HEK293T (cell line): ENCODE results near the gene LIPH.

Source experiments
- CTCF ChIA-PET: fragments of 350-600 bp; formaldehyde crosslinking; extraction: SDS; loops from one replicate; lab custom pipeline; 2021; ENCODE audit warnings: antibody characterized with exemption, inconsistent platforms; lab: Yijun Ruan, JAX
- POLR2A ChIA-PET: fragments of 350-600 bp; formaldehyde crosslinking; extraction: SDS; loops from one replicate; lab custom pipeline; 2020; ENCODE audit warnings: antibody characterized with exemption, inconsistent platforms; lab: Yijun Ruan, JAX
- DNase-seq: peaks from one replicate; pipeline ENCODE4 v3.0.0; 2012; ENCODE audit warnings: mixed read lengths; ENCODE audit errors: extremely low spot score
- ARNT ChIP-seq: fragments of 450-650 bp; IDR thresholded peaks from 2 replicates; pipeline ENCODE4 v1.6.1; 2017; ENCODE audit warnings: mild to moderate bottlenecking
- BHLHE40 ChIP-seq: fragments of 450-650 bp; IDR thresholded peaks from 2 replicates; pipeline ENCODE4 v1.6.1; 2016; ENCODE audit warnings: mild to moderate bottlenecking, moderate library complexity, borderline replicate concordance
- CTBP1 ChIP-seq: fragments of 450-650 bp; IDR thresholded peaks from 2 replicates; pipeline ENCODE4 v1.6.1; 2016; ENCODE audit warnings: borderline replicate concordance
- ELF4 ChIP-seq: fragments of 450-650 bp; IDR thresholded peaks from 2 replicates; pipeline ENCODE4 v1.6.1; 2017; ENCODE audit warnings: antibody characterized with exemption
- FOXA1 ChIP-seq: fragments of 450-650 bp; IDR thresholded peaks from 2 replicates; pipeline ENCODE4 v1.6.1; 2016; ENCODE audit warnings: mild to moderate bottlenecking
- FOXK2 ChIP-seq: fragments of 450-650 bp; IDR thresholded peaks from 2 replicates; pipeline ENCODE4 v1.6.1; 2016; ENCODE audit warnings: mild to moderate bottlenecking
- FOXM1 ChIP-seq: fragments of 450-650 bp; IDR thresholded peaks from 2 replicates; pipeline ENCODE4 v1.6.1; 2017; ENCODE audit warnings: mild to moderate bottlenecking, borderline replicate concordance
- HDGF ChIP-seq: fragments of 450-650 bp; IDR thresholded peaks from 2 replicates; pipeline ENCODE4 v1.6.1; 2017; ENCODE audit warnings: antibody characterized with exemption, borderline replicate concordance
- L3MBTL2 ChIP-seq: fragments of 450-650 bp; conservative IDR thresholded peaks from 2 replicates; pipeline ENCODE4 v1.6.1; 2016; ENCODE audit warnings: mild to moderate bottlenecking
- LEF1 ChIP-seq: fragments of 450-650 bp; IDR thresholded peaks from 2 replicates; pipeline ENCODE4 v1.6.1; 2017; ENCODE audit warnings: mild to moderate bottlenecking, borderline replicate concordance
- NFRKB ChIP-seq: fragments of 450-650 bp; IDR thresholded peaks from 2 replicates; pipeline ENCODE4 v1.6.1; 2016; ENCODE audit warnings: mild to moderate bottlenecking, moderate library complexity
- PKNOX1 ChIP-seq: fragments of 450-650 bp; IDR thresholded peaks from 2 replicates; pipeline ENCODE4 v1.6.1; 2016
- SP1 ChIP-seq: fragments of 450-650 bp; IDR thresholded peaks from 2 replicates; pipeline ENCODE4 v1.6.1; 2017
- SUZ12 ChIP-seq: fragments of 450-650 bp; IDR thresholded peaks from 2 replicates; pipeline ENCODE4 v1.6.1; 2016; ENCODE audit warnings: mild to moderate bottlenecking
- TARDBP ChIP-seq: fragments of 450-650 bp; IDR thresholded peaks from 2 replicates; pipeline ENCODE4 v1.6.1; 2016
- ZNF384 ChIP-seq: fragments of 450-650 bp; IDR thresholded peaks from 2 replicates; pipeline ENCODE4 v1.6.1; 2016

Gene LIPH

GRCh38 chr3:185521349-185522138 is 30.8 kb downstream of the LIPH start:
- TF ChIP-seq L3MBTL2: no peak
- no peak for TF ChIP-seq ELF4
- TF ChIP-seq SUZ12: no peak
- TF ChIP-seq TARDBP: no peak
- no peak for DNase-seq
- ChIA-PET CTCF (no interaction called here), POLR2A (no interaction called here)

- CTCF ChIA-PET: no interaction called here
- no peak for DNase-seq
- POLR2A ChIA-PET: no interaction called here
- TF ChIP-seq CTBP1: no peak
- TF ChIP-seq BHLHE40: no peak
Measured at GRCh38 chr3:185519021-185519420, 33.4 kb downstream of the LIPH start.

- ChIA-PET POLR2A (no interaction called here), CTCF (no interaction called here)
- no peak for TF ChIP-seq ARNT
- TF ChIP-seq PKNOX1: no peak
- TF ChIP-seq HDGF: no peak
- TF ChIP-seq ELF4: no peak
- TF ChIP-seq FOXK2: no peak
- TF ChIP-seq L3MBTL2: no peak
- TF ChIP-seq FOXM1: no peak
- TF ChIP-seq NFRKB: no peak
- no peak for TF ChIP-seq CTBP1
- no peak for TF ChIP-seq ZNF384
- TF ChIP-seq TARDBP: no peak
- no peak for TF ChIP-seq BHLHE40
- no peak for DNase-seq
Measured at GRCh38 chr3:185517387-185518130, 34.8 kb downstream of the LIPH start.

GRCh38 chr3:185511711-185512110 is 40.7 kb downstream of the LIPH start:
- no peak for TF ChIP-seq ZNF384
- no peak for DNase-seq
- ChIA-PET CTCF (no interaction called here), POLR2A (no interaction called here)

- DNase-seq: no peak
- ChIA-PET CTCF (no interaction called here), POLR2A (no interaction called here)
- no peak for TF ChIP-seq FOXK2
- TF ChIP-seq ELF4: no peak
- no peak for TF ChIP-seq SUZ12
- TF ChIP-seq L3MBTL2: no peak
- TF ChIP-seq BHLHE40: no peak
- TF ChIP-seq TARDBP: no peak
- no peak for TF ChIP-seq ARNT
- no peak for TF ChIP-seq FOXM1
- no peak for TF ChIP-seq CTBP1
- no peak for TF ChIP-seq PKNOX1
- TF ChIP-seq FOXA1: no peak
- TF ChIP-seq HDGF: no peak
- no peak for TF ChIP-seq ZNF384
- TF ChIP-seq NFRKB: no peak
- no peak for TF ChIP-seq SP1
- no peak for TF ChIP-seq LEF1
Measured at GRCh38 chr3:185508335-185508991, 43.9 kb downstream of the LIPH start.

- POLR2A ChIA-PET: interaction anchor here (1.1 kb wide), 1 partner anchor 78 kb away, joined by 3 read pairs; the partner anchor contains the start of gene SENP2
- TF ChIP-seq NFRKB: no peak
- no peak for TF ChIP-seq L3MBTL2
- TF ChIP-seq CTBP1: no peak
- no peak for TF ChIP-seq FOXK2
- no peak for TF ChIP-seq TARDBP
- TF ChIP-seq HDGF: no peak
- no peak for TF ChIP-seq BHLHE40
- TF ChIP-seq PKNOX1: no peak
- no peak for TF ChIP-seq ARNT
- TF ChIP-seq ELF4: no peak
- no peak for TF ChIP-seq SUZ12
- TF ChIP-seq FOXM1: no peak
- TF ChIP-seq ZNF384: no peak
- no peak for TF ChIP-seq FOXA1
- TF ChIP-seq LEF1: no peak
- DNase-seq: no peak
- CTCF ChIA-PET: no interaction called here
Measured at GRCh38 chr3:185507883-185508282, 44.5 kb downstream of the LIPH start.
